Esophagus mucosa (tissue), 1 donor: ENCODE data around the gene NEO1. TPM values are rescaled to one million over a fixed set of nuclear protein-coding genes. Genes with fewer than 3 reads are reported as not detected.
A peak's percentile ranks its signal among the peaks of the same experiment; 100 is the strongest.
"Not testable (repeated sequence)": the region's sequence is repeated elsewhere in the genome, so short reads cannot be mapped to it uniquely, and the experiment has no call there.

Experiments
- ATAC-seq: fragments of 200-7000 bp; cut with Tn5 transposase; one replicate; pipeline ENCODE4 v1.9.1; 2020
- total RNA-seq: library from RNA; stranded (reverse); gene quantifications from one replicate; pipeline ENCODE4 v1.2.4, GENCODE V29; 2023
- donor health status: DM: yes; HTN: yes; CAD: no.

Gene NEO1
- total RNA-seq, 1 donor from 2014 or later = 10.6 TPM

DNA sequence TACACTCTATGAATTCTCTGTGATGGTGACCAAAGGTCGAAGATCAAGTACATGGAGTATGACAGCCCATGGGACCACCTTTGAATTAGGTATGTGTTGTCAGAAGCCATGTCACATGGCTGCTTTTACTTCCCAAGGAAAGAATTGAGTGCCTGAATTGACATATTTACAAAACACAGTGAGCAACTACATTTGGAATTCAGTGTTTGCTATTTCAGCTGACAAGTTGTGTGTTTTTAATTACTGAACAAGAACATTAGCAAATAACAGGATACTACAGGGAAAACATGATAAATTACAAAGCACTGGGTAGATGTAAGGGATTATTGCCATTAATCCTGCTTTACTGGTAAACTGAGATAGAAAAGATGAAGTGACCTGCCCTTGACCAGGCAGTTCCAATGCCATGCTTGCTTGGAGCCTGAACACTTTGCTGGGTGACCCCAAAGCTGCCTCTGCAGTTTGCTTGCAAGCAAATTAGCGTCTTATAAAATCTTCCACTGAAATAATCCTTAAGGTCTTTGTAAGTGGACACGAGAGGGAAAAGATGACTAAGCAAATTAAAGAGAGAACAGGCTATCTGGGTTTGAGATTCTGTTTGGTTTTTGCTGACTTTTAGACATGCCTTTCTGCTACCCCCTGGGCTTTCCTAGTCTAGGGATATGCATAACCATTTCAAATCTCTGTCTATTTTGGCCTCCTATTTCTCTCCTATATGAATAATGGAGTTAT lies 218.3 kb downstream of the NEO1 start:
- no peak for ATAC-seq

DNA sequence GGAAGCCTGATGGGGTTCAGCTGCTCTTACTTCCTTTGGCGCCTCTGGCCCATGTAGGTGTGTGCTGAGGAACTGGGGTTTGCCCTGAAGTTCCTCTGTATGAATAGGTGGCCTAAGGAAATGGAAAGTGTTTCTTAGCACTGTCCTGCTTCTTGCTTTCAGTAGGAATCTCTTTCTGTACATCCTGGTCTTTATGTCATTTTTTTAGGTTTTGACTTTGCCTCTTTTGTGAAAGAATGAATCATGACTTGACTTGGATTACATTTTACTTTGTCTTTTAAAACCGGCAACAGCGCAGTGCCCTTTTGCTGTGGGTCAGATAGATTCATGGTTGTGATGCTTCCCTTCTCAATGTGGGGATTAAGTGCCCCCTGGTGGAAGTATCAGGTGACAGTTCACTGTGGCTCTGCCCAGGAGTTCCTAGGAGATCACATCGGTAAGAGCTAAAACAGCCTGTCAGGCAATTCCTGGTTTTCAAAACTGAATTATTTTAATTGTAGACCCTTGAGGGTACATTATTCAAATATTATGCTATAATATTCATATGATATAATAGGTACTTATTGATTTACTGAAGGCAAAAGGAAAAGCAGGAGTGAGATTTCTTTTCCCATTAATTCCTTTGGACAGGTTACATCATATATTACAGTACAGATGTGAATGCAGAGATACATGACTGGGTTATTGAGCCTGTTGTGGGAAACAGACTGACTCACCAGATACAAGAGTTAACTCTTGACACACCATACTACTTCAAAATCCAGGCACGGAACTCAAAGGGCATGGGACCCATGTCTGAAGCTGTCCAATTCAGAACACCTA lies 221.1 kb downstream of the NEO1 start:
- ATAC-seq = peak; percentile 62

DNA sequence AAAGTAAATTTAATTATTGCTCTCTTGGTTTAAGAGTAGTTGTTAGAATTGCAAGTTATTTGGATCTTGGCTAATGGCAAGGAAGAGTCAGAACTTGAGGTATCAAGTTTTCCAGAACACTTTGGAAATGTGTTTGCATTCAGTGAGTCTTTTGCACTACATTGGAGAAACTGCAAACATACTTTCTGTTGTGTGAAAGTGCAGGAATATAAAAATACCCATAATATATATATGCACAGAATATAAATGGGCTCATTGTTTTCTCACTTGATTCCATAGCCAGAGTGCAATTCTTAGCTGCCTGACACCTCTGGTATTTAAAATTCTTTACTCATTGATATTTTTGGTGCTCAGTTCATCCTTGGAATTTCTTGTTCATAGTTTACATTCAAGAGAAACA lies 223.6 kb downstream of the NEO1 start:
- ATAC-seq = no peak

DNA sequence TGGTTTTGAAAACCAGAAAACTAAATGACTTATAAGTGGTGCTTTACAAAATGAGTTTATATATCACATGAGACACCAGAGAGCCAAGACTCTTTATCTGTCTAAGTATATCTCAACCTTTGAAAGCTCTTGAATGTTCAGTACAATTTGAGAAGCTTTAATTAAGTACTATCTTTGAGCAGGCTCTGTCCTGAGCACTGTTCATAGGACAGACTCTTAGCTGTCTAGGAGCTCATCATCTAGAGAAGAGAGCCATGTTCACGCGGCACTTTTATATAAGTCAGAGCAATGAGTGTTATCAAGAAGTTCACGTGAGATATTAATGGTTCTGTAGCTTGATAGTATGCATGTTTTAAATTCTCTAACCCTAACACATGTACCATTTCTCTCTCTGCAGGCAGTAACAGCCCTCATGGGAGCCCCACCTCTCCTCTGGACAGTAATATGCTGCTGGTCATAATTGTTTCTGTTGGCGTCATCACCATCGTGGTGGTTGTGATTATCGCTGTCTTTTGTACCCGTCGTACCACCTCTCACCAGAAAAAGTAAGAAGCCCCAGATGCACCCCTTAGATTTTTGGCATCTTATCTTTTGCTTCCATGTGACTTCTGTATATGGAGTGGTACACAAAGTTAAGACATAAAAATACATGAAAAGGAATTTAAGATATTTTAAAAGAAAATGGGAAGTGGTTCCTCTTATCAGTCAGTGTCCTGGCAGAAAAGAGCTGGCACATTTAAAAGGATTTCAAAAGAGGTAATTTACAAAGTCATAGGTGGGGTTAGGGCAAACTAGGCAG lies 230.5 kb downstream of the NEO1 start:
- no peak for ATAC-seq

DNA sequence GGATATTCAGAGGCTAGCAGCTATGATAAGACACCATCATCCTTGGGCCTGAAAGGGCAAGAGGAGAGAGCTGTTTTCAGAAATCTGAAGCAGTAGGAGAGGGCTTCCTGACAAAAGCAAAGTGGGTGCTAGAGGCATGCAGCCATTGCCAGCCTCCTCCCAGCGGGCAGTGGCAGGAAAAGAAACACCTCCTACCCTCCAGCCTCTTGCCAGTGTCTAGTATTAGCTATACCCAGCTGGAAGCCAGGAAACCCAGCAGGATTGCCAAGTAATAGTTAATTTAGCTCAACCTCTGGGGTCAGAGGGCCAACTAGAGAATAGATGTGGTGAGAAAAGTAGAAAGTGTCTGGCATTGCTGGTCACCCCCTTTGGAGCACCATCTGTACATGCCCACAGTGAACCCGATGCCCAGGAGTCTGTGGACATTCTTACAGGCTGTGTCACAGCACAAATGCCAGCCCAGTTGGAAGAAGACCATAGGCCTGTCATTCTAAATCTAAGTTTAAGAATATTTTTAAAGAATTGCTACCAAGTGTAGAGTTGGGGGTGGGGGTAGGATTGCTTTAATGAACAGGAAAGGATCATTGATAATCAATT lies 231.2 kb downstream of the NEO1 start:
- no peak for ATAC-seq

DNA sequence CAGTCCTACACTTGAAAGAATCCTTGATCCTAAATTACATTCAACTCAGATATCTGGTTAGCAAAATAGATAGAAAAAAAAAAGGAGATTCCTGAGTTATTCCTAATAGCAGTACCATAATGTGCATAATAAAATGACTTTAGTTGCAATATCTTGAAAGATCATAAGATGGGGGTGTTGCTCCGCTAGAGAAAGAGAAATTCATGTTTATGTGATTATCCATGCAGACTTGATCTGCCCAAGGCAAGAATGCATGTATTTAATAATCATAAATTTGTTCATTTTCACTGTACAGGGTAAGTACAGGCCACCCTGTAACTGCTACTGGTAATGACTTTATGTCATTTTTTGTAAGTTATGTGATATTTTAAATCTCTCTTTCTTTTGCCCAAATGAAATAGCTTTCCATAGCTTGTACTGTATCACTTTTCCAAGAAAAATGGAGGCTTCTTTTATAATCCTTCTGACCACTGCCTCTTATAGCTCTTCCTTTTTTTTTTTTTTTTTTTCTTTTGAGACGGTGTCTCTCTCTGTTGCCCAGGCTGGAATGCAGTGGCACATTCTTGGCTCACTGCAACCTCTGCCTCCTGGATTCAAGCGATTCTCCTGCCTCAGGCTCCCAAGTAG lies 231.9 kb downstream of the NEO1 start:
- no peak for ATAC-seq

DNA sequence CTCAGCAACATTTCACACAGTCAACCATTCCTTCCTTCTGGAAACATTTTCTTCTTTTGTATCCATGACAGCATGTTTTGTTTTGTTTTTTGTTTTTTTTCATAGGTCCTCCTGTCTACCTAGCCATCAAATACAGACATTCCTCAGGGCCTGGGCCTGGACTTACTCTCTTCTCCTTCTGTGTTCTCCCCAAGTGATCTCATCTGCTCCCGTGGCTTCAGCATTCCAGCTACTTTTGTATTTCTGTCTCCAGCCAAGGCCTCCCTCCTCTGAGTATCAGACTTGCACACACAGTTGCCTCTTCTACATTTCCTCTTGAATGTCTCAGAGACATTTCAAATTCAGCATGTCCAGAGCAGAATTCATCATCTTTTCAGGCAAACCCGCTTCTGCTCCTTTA lies 234.0 kb downstream of the NEO1 start:
- no peak for ATAC-seq

DNA sequence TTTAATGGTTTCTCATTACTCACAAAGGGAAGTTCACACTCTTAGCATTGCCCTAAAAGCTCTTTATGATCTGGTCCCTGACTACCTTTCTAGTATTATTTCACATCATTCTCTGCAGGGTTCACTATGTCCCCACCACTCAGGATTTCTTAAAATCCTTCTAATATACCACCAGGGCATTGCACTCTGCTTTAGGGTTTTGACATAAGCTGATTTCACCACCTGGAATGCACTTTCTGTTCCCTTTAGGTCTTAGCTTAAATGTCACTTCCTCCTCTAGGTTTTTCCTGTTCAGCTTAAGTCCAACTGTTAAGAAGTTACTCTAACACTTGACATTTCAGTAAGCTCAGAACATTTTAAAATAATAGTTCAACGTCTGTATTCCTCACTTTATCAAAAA lies 234.8 kb downstream of the NEO1 start:
- ATAC-seq = no peak

DNA sequence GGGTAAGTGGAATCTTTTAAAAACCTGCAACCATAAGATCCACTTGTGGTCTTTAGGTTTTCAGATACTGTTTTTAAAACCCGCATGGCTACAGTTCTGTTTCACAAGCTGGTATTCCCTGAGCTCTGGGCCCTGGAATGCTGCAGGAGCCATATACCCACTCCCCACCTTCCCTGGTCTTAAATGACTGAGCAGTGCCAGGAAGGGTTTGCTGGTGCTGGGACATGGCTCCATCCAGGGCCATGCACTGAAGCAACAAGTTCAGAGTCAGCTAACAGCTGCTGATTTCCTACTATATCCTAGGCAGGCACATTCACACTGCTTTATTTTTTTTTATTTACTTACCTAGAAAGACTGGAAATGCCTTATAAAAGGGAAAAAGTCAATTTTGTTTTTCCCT lies 239.2 kb downstream of the NEO1 start:
- no peak for ATAC-seq

DNA sequence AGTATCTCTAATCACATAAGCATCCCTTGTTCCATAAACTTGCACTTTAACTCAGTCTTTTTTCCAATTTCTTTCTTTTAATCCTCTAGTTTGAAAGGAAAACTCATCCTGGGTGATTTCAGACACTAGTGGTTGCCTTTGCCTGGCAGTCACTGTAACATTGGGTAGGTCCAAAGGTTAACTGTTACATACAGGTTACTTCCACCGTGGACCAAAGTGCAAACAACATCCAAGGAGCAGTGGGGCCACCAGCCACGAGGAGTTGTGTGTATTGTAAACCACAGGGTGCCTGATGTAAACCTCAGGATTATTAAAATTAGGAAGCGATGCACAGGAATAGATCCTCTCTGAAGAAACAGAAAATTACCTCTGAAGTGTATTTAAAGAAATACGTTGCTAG lies 241.5 kb downstream of the NEO1 start:
- no peak for ATAC-seq

DNA sequence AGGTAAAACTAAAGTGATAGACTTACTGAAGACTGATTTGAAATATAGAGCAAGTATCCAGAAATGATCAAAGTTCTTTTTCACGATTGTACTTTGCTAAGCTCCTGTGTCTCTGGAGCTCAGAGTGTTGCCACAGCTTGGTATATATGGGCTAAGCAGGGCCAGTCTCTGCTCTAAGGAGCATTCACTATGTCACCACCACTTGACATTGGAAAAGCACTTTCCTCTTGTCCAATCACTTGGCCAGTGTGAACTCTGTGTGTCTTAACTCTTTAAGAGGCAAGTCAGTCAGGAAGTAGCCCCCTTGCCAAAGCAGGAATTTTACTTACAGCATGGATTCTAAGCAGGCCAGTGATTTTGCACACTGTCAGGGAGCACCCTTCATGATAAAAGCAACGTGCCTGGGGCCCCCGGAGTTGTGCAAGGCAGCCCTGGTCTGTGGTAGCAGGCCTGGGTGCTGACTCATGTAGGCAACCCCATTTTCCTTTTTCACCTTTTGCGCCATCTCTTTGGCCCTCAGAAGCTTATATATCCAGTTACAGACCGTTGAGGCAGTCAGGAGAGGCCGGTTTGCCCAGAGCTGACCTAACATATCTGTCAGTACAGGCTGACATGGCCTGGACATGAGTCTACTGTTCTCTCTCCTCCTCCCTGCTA lies 243.5 kb downstream of the NEO1 start:
- ATAC-seq = peak; percentile 42

DNA sequence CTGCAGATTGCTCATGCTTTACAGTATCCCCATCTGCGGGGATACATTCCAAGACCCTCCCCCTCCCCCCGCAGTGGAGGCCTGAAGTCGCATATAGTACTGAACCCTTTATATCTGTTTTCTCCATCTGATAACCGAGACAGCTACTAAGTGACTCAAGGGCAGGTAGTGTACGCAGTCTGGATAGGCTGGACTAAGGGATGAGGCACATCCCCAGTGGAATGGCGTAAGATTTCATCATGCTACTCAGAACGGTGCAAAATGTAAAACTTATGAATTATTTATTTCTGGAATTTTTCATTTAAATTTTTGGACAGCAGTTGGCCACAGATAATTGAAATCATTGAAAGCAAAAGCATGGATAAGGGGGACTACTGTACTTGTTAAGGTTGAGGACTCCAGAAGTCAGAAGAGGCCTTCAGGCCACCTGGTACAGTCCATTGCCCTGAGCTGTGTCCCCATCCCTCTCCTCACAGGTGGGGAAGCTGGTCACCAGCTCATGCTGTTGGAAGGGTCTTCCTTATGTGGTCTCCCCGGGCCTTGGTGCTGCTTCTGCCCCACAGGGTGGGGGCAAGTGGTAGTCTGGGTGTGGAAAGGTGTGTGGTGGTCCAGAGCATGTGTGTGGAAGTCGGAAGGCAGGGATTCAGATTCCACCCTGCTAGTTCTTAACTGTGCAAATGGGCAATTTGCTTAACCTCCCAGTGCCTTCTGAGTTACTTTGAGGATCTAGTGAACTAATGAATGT lies 244.5 kb downstream of the NEO1 start:
- no peak for ATAC-seq

DNA sequence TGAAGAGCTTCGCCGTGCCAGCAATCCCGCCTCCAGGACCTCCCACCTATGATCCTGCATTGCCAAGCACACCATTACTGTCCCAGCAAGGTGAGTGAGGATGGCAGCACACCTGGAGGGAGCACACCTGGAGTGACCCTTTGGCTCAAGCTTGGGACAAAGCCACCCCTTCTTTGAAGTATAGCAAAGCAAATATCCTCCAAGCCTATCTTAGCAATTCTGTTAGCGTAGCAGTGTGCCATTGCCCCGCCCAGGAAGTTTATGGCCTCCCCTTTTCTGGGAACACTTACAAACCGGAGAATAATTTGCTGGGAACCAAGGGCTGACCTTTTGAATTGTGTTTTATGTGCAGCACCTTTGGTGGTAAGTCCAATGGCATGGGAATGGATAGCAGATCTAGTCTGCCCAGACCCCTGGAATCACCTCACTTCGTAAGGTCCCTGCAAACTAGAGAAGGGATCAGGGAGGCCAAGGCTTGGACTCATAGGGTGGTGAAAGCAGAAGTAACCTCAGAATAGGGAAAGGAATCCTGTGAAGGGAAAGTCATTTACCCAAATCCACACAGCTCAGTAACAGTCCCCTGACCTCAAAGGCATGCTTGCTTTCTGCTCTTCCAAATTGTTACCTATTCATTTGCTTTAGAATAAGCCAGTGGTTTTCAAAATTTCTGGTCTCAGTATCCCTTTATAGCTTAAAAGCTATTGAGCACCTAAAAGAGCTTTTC lies 246.4 kb downstream of the NEO1 start:
- no peak for ATAC-seq

DNA sequence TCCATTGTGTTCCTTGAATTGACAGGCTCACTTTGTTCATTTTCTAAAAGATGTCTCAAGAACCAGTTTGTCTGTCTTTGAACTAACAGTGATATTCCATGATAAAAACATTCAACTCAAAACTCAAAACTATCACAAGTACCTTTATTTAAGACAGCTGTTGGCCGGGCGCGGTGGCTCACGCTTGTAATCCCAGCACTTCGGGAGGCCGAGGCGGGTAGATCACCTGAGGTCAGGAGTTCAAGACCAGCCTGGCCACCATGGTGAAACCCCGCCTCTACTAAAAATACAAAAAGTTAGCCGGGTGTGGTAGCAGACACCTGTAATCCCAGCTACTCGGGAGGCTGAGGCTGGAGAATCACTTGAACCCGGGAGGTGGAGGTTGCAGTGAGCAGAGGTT lies 248.0 kb downstream of the NEO1 start:
- ATAC-seq = not testable (repeated sequence)

DNA sequence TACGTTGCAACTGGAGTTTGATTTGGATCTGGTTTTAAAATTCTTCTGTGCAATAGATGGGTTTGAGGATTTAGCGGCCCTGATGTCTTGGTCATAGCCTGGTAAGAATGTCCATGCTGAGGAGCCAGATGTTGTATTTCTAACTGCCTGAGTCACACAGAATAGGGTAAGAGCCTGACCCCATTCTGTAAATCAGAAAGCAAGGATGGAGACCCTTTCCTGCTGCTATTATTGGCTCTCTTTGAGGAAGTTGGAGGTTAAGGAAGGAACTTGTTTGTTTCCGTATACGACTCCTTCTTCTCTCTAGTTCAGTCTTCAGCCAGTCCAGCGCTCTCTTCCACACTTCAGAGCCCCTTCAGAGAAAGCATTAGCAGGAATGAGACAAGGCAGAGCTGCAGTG lies 251.4 kb downstream of the NEO1 start:
- ATAC-seq = no peak

DNA sequence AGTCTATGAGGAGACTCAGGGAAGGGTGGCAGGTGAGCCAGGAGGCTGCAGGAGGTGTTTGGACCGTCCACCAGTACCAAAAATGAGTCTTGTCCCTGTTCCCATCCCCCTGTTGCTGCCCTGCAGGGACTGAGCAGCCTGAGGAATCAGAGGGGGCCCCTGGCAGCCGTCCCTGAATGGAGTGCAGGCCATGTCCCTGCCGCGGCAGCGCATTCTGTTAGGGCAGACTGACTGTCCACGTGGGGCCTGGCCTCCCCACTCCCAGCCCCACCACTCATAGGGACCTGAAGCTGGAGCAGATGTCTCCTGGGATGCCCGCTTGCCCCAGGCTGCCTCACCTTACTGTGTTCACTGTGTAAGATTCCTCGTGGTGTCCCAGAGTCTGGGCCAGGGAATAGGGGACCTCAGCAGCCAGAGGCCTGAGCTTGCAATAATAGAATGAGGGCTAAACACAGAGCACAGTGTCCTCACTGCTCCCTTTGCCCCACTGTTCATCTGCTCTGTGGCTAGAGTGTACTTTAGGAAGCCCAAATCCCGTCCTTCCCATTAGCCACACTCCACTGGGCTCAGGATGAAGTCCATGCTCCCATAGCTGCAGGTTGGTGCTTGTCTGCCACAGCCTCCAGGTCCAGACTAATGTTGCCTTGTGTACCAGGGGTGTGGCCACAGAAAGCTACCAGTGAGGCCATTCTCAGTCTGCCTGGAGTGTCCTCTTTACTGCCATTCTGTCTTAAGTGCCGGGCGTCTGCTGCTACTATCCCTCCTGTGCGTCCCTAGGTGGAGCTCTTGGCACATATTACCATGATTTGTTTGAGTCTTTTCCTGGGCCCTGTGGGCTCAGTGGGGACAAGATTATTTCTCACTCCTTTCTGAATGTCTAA lies 253.3 kb downstream of the NEO1 start:
- ATAC-seq = peak; percentile 85

DNA sequence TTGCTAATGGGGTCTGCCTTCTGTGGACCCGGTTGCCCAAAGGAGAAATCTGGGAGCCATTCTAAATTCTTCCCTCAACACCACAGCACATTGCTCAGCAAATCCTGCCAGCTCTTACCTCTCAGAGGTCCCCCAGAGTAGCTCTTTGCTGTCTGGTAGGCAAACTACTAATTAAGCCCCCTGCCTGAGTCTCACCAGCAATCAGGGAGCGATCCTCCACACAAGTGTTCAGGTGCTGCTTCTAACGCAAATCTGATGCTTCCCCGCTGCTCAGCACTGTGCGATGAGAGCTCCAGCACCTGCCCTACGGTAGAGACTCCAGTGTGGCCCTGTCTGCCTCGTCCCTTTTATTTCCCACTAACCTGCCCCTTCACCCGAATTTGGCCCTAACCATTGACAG lies 256.0 kb downstream of the NEO1 start:
- no peak for ATAC-seq

DNA sequence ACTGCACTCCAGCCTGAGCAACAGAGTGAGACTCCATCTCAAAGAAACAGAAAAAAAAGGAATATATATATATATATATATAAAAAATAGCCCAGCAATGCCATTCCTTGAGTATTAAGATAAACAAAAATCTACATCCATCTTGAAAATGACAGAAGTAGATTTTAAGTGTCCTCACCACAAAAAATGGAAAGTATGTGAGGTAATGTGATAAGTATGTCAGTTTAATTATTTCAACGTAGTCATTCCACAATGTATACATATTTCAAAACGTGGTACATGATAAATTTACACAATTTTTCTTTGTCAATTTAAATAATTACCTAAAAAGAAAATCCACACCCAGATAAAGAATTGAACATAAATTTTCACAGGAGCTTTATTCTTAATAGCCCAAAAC lies 261.6 kb downstream of the NEO1 start:
- ATAC-seq = no peak
